Measurements from ENCODE around the gene NEMP2.

The NEMP2 gene

DNA sequence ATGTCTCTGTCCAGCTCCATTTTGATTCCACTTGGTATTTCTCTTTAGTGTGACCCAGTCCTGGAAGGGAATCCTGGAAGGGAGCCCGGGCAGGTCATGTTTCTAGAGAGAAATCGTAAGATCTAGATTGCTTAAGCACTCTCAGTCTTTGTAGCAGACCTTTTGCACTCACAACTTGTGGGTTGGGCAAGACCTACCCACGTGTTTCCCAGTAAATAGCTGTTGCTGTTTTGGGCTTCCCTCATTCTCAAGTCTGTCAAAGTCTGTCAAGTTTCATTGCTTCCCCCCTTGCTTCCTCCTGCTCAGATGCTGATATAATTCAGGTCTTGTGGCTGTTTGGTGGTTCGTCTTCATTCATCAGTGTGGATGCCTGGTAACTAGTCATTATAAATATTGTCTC lies 17.4 kb upstream of the NEMP2 start:
- no peaks in the 10 kb centered on the region for H3K9me3 ChIP-seq (ENCODE audit: low read length)
- H3K27ac ChIP-seq (ENCODE audit: low read depth, low read length, poor library complexity, severe bottlenecking), result no peak overlapping the region
- H3K4me3 ChIP-seq (ENCODE audit: low read depth, low read length, poor library complexity, severe bottlenecking), result no peak overlapping the region
- no peaks in the 10 kb centered on the region for H3K4me1 ChIP-seq (ENCODE audit: insufficient read depth, low read length, severe bottlenecking)
- no peaks in the 10 kb centered on the region for H3K79me2 ChIP-seq (ENCODE audit: insufficient read depth, low read length)
- H4K20me1 ChIP-seq (ENCODE audit: insufficient read depth, low read length), result no peaks in the 10 kb centered on the region
- no peaks in the 10 kb centered on the region for H3K9me2 ChIP-seq (ENCODE audit: low read depth, low read length)
- no peak overlapping the region for H3K9ac ChIP-seq (ENCODE audit: low read length)
- TF ChIP-seq EZH2 (IDR thresholded peaks at IDR 0.05; ENCODE audit: borderline replicate concordance, low read length), result no peak
- TF ChIP-seq, protein P1, sequence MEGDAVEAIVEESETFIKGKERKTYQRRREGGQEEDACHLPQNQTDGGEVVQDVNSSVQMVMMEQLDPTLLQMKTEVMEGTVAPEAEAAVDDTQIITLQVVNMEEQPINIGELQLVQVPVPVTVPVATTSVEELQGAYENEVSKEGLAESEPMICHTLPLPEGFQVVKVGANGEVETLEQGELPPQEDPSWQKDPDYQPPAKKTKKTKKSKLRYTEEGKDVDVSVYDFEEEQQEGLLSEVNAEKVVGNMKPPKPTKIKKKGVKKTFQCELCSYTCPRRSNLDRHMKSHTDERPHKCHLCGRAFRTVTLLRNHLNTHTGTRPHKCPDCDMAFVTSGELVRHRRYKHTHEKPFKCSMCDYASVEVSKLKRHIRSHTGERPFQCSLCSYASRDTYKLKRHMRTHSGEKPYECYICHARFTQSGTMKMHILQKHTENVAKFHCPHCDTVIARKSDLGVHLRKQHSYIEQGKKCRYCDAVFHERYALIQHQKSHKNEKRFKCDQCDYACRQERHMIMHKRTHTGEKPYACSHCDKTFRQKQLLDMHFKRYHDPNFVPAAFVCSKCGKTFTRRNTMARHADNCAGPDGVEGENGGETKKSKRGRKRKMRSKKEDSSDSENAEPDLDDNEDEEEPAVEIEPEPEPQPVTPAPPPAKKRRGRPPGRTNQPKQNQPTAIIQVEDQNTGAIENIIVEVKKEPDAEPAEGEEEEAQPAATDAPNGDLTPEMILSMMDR (IDR thresholded peaks at IDR 0.05; ENCODE audit: low read length), result no peak
- no peak overlapping the region for H3K4me2 ChIP-seq (ENCODE audit: low read length)
- no peaks in the 10 kb centered on the region for H3K27me3 ChIP-seq (ENCODE audit: insufficient read depth, low read length)
- H3F3A ChIP-seq (ENCODE audit: insufficient read depth, low read length), result no peaks in the 10 kb centered on the region
- H2AFZ ChIP-seq (ENCODE audit: low read length), result no peak overlapping the region
- no peaks in the 10 kb centered on the region for H3K36me3 ChIP-seq (ENCODE audit: insufficient read depth, low read length)

DNA sequence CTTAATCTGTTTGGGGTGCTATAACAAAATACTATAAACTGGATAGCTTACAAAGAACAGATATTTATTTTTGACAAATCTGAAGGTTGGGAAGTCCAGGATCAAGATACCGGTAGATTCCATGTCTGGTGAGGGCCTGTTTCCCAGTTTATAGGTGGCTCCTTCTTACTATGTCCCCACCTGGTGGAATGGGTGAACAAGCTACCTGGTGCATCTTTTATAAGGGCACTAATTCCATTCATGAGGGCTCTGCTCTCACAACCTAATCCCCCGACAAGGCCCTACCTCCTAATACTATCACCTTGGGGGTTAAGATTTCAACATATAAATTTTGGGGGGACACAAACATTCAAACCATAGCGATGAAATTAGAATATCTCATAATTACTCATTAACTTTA lies 15.6 kb upstream of the NEMP2 start:
- Histone ChIP-seq H3K9me2 (ENCODE audit: low read depth, low read length) (no peaks in the 10 kb centered on the region), H3K27me3 (ENCODE audit: insufficient read depth, low read length) (no peaks in the 10 kb centered on the region), H3K4me1 (ENCODE audit: insufficient read depth, low read length, severe bottlenecking) (no peaks in the 10 kb centered on the region), H3K27ac (ENCODE audit: low read depth, low read length, poor library complexity, severe bottlenecking) (no peak overlapping the region), H3K79me2 (ENCODE audit: insufficient read depth, low read length) (no peaks in the 10 kb centered on the region), H3K9me3 (ENCODE audit: low read length) (no peaks in the 10 kb centered on the region), H3F3A (ENCODE audit: insufficient read depth, low read length) (no peaks in the 10 kb centered on the region), H3K4me3 (ENCODE audit: low read depth, low read length, poor library complexity, severe bottlenecking) (no peak overlapping the region), H3K4me2 (ENCODE audit: low read length) (no peak overlapping the region), H3K9ac (ENCODE audit: low read length) (no peak overlapping the region), H4K20me1 (ENCODE audit: insufficient read depth, low read length) (no peaks in the 10 kb centered on the region), H3K36me3 (ENCODE audit: insufficient read depth, low read length) (no peaks in the 10 kb centered on the region), H2AFZ (ENCODE audit: low read length) (no peak overlapping the region)
- TF ChIP-seq, protein P1 (IDR thresholded peaks at IDR 0.05; ENCODE audit: low read length), result no peak
- no peak for TF ChIP-seq EZH2 (IDR thresholded peaks at IDR 0.05; ENCODE audit: borderline replicate concordance, low read length)

DNA sequence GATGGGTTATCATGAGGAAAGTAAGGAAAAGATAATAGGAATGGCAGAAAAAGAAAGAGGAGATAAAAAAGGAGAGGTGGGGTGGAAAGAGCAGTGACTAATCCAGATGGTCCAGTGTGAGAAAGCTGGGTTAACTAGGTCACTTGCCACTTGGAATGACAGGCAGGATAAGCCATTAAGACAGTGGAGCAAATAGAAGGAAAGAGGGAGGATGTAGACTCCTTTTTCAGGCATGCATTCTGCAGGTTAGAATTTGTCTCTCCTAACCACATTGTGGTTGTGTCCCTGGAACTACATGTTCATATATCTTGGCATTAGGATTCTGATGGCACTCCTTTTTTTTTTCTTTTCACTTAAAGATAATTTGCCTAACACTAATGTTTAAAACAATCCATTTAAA lies 13.4 kb upstream of the NEMP2 start:
- Histone ChIP-seq H3K4me3 (ENCODE audit: low read depth, low read length, poor library complexity, severe bottlenecking) (no peak overlapping the region), H3K79me2 (ENCODE audit: insufficient read depth, low read length) (no peaks in the 10 kb centered on the region), H3K4me2 (ENCODE audit: low read length) (no peak overlapping the region), H2AFZ (ENCODE audit: low read length) (no peak overlapping the region), H4K20me1 (ENCODE audit: insufficient read depth, low read length) (no peaks in the 10 kb centered on the region), H3K9me3 (ENCODE audit: low read length) (no peaks in the 10 kb centered on the region), H3K27me3 (ENCODE audit: insufficient read depth, low read length) (no peaks in the 10 kb centered on the region), H3K9me2 (ENCODE audit: low read depth, low read length) (no peaks in the 10 kb centered on the region), H3F3A (ENCODE audit: insufficient read depth, low read length) (no peaks in the 10 kb centered on the region), H3K36me3 (ENCODE audit: insufficient read depth, low read length) (no peaks in the 10 kb centered on the region), H3K4me1 (ENCODE audit: insufficient read depth, low read length, severe bottlenecking) (no peaks in the 10 kb centered on the region), H3K27ac (ENCODE audit: low read depth, low read length, poor library complexity, severe bottlenecking) (no peak overlapping the region), H3K9ac (ENCODE audit: low read length) (no peak overlapping the region)
- no peak for TF ChIP-seq EZH2 (IDR thresholded peaks at IDR 0.05; ENCODE audit: borderline replicate concordance, low read length)
- TF ChIP-seq, protein P1 (IDR thresholded peaks at IDR 0.05; ENCODE audit: low read length), result no peak

All from OCI-LY1 (cell line).